Measurements from ENCODE around the gene EFTUD2. TPM values are rescaled to one million over a fixed set of nuclear protein-coding genes. Genes with fewer than 3 reads are reported as not detected.

The EFTUD2 gene
- total and polyA plus RNA-seq, 4 donors, result 19.8 to 84.3 (median 33.3) TPM

GRCh38 chr17:44934745-44935105, 35.5 kb upstream of the EFTUD2 start:
- Histone ChIP-seq H3K4me3 (ENCODE audit: low read depth in 1 of 3, low read length in 3 of 3) (no peak overlapping the region), H3K4me1 (ENCODE audit: control insufficient read depth in 4 of 4, insufficient read depth in 4 of 4, low read length in 3 of 4) (no peaks in the 10 kb centered on the region), H3K27me3 (ENCODE audit: control insufficient read depth in 4 of 4, insufficient read depth in 4 of 4, low read length in 3 of 4) (no peaks in the 10 kb centered on the region), H3K9ac (ENCODE audit: low read depth in 1 of 2, low read length in 2 of 2) (no peak overlapping the region), H3K9me3 (ENCODE audit: control insufficient read depth in 4 of 4, low read length in 3 of 4) (no peaks in the 10 kb centered on the region), H3K27ac (ENCODE audit: low read depth in 1 of 2, low read length in 2 of 2) (no peak overlapping the region), H3K36me3 (ENCODE audit: control insufficient read depth in 4 of 4, insufficient read depth in 3 of 4, low read depth in 1 of 4, low read length in 3 of 4) (no peaks in the 10 kb centered on the region)
- 96% methylated on average over 10 of the region's 10 CpGs for WGBS
- TF ChIP-seq NR2F2 (IDR thresholded peaks at IDR 0.05) (no peak), CTCF (IDR thresholded peaks at IDR 0.05; ENCODE audit: low read depth, low read length, missing input control) (no peak), EGR1 (IDR thresholded peaks at IDR 0.05; ENCODE audit: low read depth in 2 of 2) (no peak), HNF4A (conservative IDR thresholded peaks at IDR 0.05) (no peak), GABPA (IDR thresholded peaks at IDR 0.05 in 1 of 2, conservative IDR thresholded peaks at IDR 0.05 in 1 of 2) (no peak), ATF3 (IDR thresholded peaks at IDR 0.05) (no peak), JUND (IDR thresholded peaks at IDR 0.05) (no peak), RXRA (IDR thresholded peaks at IDR 0.05) (no peak), MAX (IDR thresholded peaks at IDR 0.05) (no peak), HNF4G (IDR thresholded peaks at IDR 0.05) (no peak), FOXA1 (IDR thresholded peaks at IDR 0.05) (no peak), RAD21 (IDR thresholded peaks at IDR 0.05) (no peak), TAF1 (conservative IDR thresholded peaks at IDR 0.05) (no peak), ZBTB33 (IDR thresholded peaks at IDR 0.05) (no peak), YY1 (IDR thresholded peaks at IDR 0.05) (no peak), REST (IDR thresholded peaks at IDR 0.05) (no peak), FOXA2 (IDR thresholded peaks at IDR 0.05) (no peak), SP1 (IDR thresholded peaks at IDR 0.05) (no peak)
- DNase-seq (ENCODE audit: low spot score), result no peak

All from liver (tissue), 9 donors.